Measurements from ENCODE around the gene ADAM19.
"Not testable (repeated sequence)": the region's sequence is repeated elsewhere in the genome, so short reads cannot be mapped to it uniquely, and the experiment has no call there.

Gene ADAM19

DNA sequence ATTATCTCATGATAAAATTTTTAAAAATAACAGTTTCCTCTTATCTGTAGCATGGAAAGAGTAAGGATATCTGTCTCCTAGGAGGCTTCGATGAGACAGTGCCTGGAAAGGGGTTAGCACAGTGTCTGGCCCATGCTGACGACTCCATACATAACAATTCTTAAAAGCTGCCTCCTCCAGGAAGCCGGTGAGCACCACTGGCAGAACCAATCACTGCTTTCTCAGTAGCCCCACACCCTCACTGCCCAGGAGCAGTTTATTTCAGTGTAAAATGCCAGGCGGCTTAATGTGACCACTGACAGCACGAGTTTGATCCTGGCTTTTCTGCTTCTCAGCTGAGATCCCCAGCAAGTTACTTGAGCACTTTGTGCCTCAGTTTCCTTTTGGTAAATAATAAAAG is 116.7 kb downstream of the ADAM19 start:
- DNase-seq, result no peak

DNA sequence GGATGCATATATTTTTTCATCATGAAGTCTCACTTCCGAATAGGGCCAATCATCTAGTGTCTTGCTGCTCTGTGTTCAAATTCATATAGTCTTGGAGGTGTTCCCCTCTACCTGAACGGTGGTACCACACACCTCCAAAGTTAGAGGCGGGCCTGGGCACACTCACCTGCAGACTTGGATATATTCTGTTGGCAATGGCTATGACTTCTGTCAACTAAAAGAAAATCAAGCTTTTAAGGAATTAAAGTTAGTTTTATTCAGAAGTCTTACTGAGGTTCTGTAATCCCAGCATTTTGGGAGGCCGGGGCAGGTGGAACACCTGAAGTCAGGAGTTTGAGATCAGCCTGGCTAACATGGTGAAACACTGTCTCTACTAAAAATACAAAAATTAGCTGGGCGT is 118.2 kb downstream of the ADAM19 start:
- DNase-seq, result no peak

DNA sequence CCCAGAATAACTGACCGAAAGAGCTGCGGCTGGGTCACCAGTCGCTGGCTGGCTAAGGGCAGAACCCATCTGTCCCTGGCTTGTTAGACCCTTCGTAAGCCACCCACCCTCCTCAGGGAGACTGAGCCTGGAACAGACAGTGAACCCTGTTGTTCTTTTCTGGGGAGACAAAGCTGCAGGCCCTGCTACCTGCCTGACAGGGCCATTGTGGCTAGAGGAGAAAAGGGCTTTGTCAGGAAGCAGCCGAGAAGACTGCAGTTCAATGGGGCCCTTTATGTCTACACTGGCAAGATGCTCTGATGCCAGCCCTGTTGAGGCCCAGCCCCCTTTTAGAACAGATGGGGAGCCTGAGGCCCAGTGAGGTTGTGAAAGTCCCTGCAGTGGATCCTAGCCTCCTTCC is 119.3 kb downstream of the ADAM19 start:
- DNase-seq, result no peak

DNA sequence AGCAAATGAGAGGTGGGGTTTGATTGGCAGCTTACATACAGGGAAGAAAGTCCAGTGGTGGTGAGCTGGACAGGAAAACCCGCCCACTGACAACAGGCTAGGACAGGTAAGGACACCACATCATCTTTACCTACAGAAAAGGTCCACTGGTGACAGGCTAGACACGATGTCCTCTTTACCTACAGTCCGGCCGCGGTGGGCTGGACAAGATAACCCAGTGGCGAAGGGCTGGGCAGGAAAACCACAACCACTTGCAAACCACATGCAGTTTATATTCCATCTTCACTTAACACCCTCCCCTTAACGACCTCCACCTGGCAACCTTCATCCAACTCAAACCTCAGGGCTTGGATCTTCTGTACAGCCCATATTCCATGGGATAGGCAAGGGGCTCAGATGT is 120.5 kb downstream of the ADAM19 start:
- no peak for DNase-seq

DNA sequence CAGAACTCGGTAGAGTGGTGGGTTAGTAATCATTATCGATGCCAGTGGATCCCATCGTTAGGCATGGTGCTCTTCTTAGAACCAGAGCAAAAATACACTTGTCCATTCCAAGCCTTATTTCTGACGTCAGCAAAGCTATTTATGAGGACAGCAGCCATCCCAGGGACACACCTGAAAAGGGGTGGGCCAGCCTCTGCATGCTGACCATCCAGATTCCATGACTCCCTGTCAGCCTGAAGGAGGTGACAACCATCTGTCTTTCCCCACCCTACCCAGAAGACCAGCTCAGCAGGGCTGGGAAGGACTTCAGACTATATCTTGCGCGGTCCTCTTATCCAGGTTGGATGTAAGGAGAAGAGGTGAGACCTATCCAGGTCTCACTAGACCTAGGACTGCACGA is 121.3 kb downstream of the ADAM19 start:
- DNase-seq, result no peak

DNA sequence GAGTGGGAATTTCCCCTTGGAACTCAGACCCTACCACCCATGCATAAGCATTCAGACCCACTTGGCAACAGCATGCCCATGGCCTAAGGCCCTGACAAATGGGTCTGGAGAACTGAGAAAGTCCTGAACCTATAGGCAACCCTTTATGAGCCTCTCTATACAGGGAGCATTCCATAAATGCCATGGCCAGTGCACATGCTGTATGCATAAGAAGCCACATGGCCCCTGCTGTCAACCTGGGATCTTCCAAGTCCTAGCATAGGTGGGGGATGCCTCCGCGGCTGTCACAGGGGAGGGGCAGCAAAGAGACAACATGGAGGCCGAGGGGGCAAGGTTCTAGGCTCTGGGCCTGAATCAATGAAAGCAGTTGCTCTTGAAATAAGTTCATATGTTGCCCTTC is 123.8 kb downstream of the ADAM19 start:
- DNase-seq, result no peak

DNA sequence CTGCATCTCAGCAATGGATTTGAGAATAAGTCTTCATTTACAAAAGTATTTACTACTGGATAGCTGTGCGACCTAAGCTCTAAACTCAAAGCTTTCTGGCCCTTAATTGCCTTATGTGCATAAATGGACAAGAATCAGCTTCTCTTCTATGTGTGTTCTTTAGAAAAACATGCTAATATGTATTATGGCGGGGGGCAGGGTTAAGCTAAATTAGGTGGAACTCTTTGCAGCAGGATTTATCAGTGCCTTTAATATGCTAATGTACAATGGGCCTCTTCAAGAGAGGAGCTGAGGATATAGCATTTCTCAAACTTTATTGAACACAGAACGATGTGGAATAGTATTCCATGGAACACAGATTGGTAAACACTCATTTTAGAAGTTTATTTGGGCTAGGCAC is 125.6 kb downstream of the ADAM19 start:
- no peak for DNase-seq

DNA sequence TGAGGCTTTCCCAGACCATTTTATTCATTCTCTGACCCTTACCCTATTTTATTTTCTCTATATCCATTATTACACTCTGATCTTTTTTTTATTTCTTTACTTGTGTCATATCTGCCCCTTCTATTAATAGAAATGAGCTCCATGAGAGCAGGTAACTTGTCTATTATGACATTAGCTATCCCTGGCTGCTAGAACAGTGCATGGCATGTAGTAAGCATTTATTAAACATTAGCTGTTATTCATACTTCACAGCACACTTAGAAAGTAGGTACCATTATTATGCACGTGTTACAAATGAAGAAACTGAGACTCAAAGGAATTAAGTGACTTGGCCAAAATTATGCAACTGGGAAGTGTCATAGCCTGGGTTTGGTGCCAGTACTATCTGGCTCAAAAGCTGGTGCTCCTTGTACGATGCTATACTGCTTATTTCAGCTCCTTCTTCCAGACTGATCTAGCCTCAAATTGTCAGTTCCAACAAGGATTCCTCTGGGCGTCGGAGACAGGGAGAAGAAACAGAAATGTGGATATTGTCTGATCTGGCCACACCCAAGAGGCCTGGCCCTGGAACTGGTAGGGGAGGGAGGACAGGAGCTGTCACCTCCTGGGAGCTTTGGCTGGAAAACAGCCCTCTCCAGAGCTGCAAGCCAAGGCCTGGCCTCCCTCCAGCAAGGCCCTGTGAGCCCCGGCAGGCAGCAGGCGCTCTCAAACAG is 126.4 kb downstream of the ADAM19 start:
- DNase-seq, result no peak

DNA sequence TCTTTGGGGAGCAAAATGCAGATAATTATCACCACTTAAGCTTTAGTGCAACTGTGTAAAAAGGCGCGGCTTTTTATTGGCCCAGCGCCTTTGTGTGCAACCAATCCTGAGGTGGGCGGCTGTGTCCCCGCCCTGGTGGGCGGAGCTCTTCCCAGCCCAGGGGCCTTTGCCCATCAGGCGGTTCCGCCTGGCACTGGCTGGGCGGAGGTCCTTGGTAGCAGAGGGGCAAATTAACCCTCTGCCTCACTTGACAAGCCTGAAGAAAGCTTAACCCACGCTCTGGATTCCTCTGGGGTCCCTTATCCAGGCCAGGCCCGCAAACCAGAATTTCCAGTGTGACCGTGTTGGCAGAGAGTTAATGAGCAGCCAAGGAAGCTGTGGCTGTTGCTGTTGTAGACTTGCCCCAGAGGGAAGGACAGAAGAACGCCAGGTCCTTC is 128.4 kb downstream of the ADAM19 start:
- DNase-seq, result no peak

DNA sequence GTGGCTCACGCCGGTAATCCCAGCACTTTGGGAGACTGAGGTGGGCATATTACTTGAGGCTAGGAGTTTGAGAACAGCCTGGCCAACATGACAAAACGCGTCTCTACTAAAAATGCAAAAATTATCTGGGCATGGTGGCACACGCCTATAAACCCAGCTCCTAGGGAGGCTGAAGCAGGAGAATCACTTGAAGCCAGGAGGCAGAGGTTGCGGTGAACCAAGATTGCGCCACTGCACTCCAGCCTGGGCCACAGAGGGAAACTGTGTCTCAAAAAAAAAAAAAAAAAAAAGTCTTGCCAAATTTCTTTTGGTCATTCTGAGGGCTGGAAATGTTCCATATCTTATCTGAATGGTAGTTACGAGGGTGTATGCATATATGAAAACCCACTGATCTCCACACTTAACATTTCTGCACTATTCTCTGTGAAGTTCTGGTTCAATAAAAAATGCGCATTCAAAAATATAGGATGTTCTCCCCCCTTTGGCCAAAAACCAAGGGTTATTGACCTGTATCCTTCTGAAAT is 129.1 kb downstream of the ADAM19 start:
- no peak for DNase-seq

DNA sequence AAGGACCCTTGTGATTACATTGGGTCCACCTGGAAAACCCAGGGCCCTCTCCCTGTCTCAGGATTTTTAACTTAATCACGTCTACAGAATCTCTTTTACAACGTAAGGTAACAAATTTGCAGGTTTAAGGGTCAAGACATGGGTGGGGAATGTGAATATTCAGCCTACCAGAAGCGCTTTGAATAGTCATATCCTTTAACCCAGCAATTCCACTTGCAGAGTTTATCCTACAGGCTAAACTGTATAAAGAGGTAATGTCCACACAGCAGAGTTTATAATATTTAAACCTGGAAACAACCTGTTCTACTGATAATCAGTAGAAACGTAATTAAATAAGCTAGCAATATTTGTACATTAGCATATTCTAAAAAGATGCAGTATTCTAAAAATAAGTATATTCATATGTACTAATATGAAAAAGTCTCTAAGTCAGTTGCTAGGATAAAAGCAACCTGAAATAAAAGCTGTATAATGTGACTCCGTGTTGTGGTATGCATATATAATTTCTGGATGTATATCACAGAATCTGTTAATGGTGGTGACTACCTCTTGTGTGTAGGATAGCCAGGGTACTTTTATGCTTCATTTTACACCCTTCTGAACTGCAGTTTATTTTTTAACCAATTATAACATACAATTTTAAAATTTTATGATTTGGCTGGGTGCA is 129.7 kb downstream of the ADAM19 start:
- DNase-seq, result no peak

DNA sequence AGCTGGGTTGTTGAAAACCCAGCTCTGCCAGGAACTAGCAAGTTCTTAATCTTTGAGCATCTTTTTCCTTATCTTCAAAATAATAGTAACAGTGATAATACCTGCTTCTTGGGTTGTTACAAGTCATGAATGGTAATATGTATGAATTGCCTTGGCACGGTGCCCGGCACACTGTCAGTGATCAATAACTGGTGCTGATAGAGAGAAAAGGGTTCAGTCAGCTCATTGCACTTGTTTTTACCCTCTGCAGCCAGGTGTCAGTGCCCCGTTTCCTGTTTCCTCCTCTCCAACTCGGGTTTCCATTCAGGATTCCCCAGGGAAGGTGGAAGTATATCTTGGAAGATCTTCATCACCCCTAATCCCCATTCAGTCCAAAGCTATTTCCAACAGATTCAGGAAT is 131.4 kb downstream of the ADAM19 start:
- no peak for DNase-seq

DNA sequence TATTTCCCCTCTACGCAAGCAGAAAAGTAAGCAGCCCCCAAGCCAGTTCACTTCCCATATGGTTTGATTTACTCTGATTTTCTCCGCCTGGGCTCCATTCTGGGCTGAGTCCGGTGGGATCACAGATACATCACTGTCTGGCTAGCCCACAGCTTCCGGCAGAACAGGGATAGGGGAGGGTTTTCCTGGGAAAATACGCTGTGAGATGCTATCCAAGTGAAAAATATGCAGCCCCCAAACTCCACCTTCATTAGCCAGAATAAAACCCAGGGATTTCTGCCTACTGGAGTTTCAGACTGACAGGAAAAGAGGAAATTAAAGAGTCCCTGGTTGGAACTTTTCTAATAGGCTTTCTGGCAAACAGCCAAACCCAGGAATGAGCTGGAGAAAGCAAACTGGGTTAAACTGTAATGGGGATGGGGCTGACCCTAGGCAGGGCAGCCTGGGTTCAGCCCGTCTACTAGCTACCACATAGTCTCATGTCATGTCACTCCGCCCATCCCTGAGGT is 132.5 kb downstream of the ADAM19 start:
- DNase-seq, result peak; percentile 78

DNA sequence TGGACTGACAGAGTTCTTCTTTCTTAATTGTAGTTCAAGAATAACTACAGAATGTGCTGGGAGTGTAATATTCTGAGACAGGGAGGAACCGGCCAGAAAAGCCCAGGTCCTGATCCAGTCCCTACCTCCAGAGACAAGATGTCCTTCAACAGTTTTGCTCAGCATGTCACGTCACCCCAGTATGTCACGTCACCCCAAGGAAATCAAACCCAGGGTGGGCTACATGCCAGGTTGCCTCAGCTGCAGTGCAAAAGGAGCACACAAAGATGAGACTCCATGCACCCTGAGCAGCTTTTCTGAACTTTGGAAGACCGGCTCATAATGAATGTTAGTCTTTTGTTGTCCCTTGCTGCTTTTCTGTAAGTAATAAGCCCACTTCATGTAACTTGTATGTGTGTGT is 141.5 kb downstream of the ADAM19 start:
- no peak for DNase-seq

DNA sequence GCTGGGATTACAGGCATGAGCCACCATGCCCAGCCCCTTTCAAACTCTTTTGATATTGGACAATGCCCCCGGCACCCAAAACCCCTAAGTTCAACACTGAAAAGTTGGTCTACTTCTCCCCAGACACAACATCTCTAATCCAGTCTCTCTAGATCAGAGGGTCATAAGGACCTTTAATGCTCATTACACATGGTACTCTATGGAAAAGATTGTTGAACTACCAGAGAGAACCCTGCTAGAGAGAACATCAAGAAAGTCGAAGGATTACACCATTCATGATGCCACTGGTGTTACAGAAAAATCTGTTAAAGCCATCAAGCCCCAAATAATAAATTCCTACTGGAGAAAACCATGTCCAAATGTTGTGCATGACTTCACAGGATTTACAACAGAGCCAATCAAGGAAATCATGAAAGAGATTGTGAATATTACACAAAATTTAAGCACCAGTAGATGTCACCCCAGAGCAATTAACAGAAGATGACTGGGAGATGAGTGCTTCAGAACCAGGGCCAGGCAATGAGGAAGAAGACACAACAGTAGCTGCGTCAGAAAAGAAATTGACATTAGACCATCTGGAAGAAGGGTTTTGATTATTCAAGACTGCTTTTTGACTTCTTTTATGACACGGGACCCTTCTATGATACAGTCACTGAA is 143.9 kb downstream of the ADAM19 start:
- peak; percentile 3 for DNase-seq

DNA sequence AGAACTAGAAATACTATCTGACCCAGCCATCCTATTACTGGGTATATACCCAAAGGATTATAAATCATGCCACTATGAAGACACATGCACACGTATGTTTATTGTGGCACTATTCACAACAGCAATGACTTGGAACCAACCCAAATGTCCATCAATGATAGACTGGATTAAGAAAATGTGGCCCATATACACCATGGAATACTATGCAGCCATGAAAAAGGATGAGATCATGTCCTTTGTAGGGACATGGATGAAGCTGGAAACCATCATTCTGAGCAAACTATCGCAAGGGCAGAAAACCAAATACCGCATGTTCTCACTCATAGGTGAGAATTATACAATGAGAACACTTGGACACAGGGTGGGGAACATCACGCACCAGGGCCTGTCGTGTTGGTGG is 145.7 kb downstream of the ADAM19 start:
- DNase-seq, result not testable (repeated sequence)

Data from NCI-H2227 treated with DMSO at 0.1 percent for 48 hours (cell line).